ENCODE data around the gene TSHZ2.
"Not testable (repeated sequence)": the region's sequence is repeated elsewhere in the genome, so short reads cannot be mapped to it uniquely, and the experiment has no call there.

TSHZ2 gene

GRCh38 chr20:53527196-53527595 lies 555.0 kb downstream of the TSHZ2 start:
- H3K4me3 Mint-ChIP-seq: no peak overlapping the region
- H3K36me3 Mint-ChIP-seq (ENCODE audit: low read depth): no peaks in the 10 kb centered on the region
- H3K4me1 Mint-ChIP-seq (ENCODE audit: low read depth): no peaks in the 10 kb centered on the region

GRCh38 chr20:53529658-53530057 lies 557.5 kb downstream of the TSHZ2 start:
- no peaks in the 10 kb centered on the region for H3K27me3 Mint-ChIP-seq
- no peaks in the 10 kb centered on the region for H3K9me3 Mint-ChIP-seq
- H3K4me3 Mint-ChIP-seq: no peak overlapping the region
- no peaks in the 10 kb centered on the region for H3K36me3 Mint-ChIP-seq (ENCODE audit: low read depth)
- H3K4me1 Mint-ChIP-seq (ENCODE audit: low read depth): no peaks in the 10 kb centered on the region
- no peak overlapping the region for H3K27ac Mint-ChIP-seq

More at GRCh38 chr20:53527196-53527595, 555.0 kb downstream of the TSHZ2 start:
- Mint-ChIP-seq H3K27me3 (no peaks in the 10 kb centered on the region), H3K27ac (no peak overlapping the region), H3K9me3 (no peaks in the 10 kb centered on the region)

- H3K36me3 Mint-ChIP-seq (ENCODE audit: low read depth): no peaks in the 10 kb centered on the region
- no peaks in the 10 kb centered on the region for H3K27me3 Mint-ChIP-seq
- no peak overlapping the region for H3K27ac Mint-ChIP-seq
- H3K9me3 Mint-ChIP-seq: no peaks in the 10 kb centered on the region
- no peaks in the 10 kb centered on the region for H3K4me1 Mint-ChIP-seq (ENCODE audit: low read depth)
- no peak overlapping the region for H3K4me3 Mint-ChIP-seq
These were observed 558.3 kb downstream of the TSHZ2 start for GRCh38 chr20:53530440-53530839.

GRCh38 chr20:53532654-53533312 lies 560.6 kb downstream of the TSHZ2 start:
- not testable (repeated sequence) for H3K4me1 Mint-ChIP-seq (ENCODE audit: low read depth); H3K36me3 Mint-ChIP-seq (ENCODE audit: low read depth); H3K4me3 Mint-ChIP-seq; H3K27ac Mint-ChIP-seq; H3K27me3 Mint-ChIP-seq; H3K9me3 Mint-ChIP-seq

GRCh38 chr20:53533500-53533899 lies 561.3 kb downstream of the TSHZ2 start:
- no peak overlapping the region for H3K4me3 Mint-ChIP-seq
- H3K27ac Mint-ChIP-seq: no peak overlapping the region
- H3K27me3 Mint-ChIP-seq: no peaks in the 10 kb centered on the region
- no peaks in the 10 kb centered on the region for H3K9me3 Mint-ChIP-seq
- no peaks in the 10 kb centered on the region for H3K4me1 Mint-ChIP-seq (ENCODE audit: low read depth)
- H3K36me3 Mint-ChIP-seq (ENCODE audit: low read depth): no peaks in the 10 kb centered on the region

GRCh38 chr20:53534037-53534436 lies 561.9 kb downstream of the TSHZ2 start:
- H3K9me3 Mint-ChIP-seq: no peaks in the 10 kb centered on the region
- no peak overlapping the region for H3K27ac Mint-ChIP-seq
- H3K27me3 Mint-ChIP-seq: no peaks in the 10 kb centered on the region
- H3K4me3 Mint-ChIP-seq: no peak overlapping the region
- H3K36me3 Mint-ChIP-seq (ENCODE audit: low read depth): no peaks in the 10 kb centered on the region
- no peaks in the 10 kb centered on the region for H3K4me1 Mint-ChIP-seq (ENCODE audit: low read depth)

GRCh38 chr20:53535878-53536277 lies 563.7 kb downstream of the TSHZ2 start:
- no peaks in the 10 kb centered on the region for H3K36me3 Mint-ChIP-seq (ENCODE audit: low read depth)
- no peak overlapping the region for H3K4me3 Mint-ChIP-seq
- no peaks in the 10 kb centered on the region for H3K9me3 Mint-ChIP-seq
- H3K27ac Mint-ChIP-seq: no peak overlapping the region
- H3K4me1 Mint-ChIP-seq (ENCODE audit: low read depth): no peaks in the 10 kb centered on the region
- no peaks in the 10 kb centered on the region for H3K27me3 Mint-ChIP-seq

- not testable (repeated sequence) for H3K27ac Mint-ChIP-seq; H3K4me3 Mint-ChIP-seq; H3K27me3 Mint-ChIP-seq; H3K9me3 Mint-ChIP-seq; H3K36me3 Mint-ChIP-seq (ENCODE audit: low read depth); H3K4me1 Mint-ChIP-seq (ENCODE audit: low read depth)
These were observed 564.2 kb downstream of the TSHZ2 start for GRCh38 chr20:53536382-53536781.

- H3K4me3 Mint-ChIP-seq: no peak overlapping the region
- H3K27ac Mint-ChIP-seq: no peak overlapping the region
- no peaks in the 10 kb centered on the region for H3K4me1 Mint-ChIP-seq (ENCODE audit: low read depth)
- H3K36me3 Mint-ChIP-seq (ENCODE audit: low read depth): no peaks in the 10 kb centered on the region
- H3K27me3 Mint-ChIP-seq: no peaks in the 10 kb centered on the region
- no peaks in the 10 kb centered on the region for H3K9me3 Mint-ChIP-seq
These were observed 567.4 kb downstream of the TSHZ2 start for GRCh38 chr20:53539516-53539915.
